ENCODE measurements around the gene SMG7. TPM values are rescaled to one million over a fixed set of nuclear protein-coding genes. Genes with fewer than 3 reads are reported as not detected.

SMG7 gene
- total and polyA plus RNA-seq, 2 of the 4 experiments (the other 2 are of a cell fraction) = 18.1 to 22.6 TPM

DNA sequence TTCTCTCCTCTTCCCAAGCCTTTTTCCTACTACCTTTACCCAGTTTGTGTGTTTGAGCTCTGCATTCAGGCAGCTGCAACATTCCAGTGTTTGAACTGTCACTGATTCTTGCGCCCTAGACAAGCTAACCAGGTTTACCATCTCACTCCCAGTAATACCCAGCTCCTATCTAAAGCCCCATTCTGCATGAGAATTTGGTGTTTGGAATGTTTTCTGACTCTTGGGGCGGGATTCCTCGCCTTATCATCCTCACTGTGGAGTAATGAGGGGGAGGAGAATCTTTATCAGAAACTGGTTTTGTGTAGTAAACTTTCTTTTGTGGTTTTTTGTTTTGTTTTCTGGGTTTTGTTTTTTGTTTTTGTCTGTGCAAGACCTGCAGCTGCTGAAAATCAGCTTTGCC is 81.5 kb downstream of the SMG7 start:
- intact Hi-C loops (cut with micrococcal nuclease) (loop anchor here (5.0 kb wide), 1 partner anchor 36 kb away; no protein-coding TSS in a partner anchor), dilution Hi-C loops (cut with HindIII; ENCODE audit: low sequenced_read_pairs, unreplicated experiment) (no loop called here), in situ Hi-C loops (cut with MboI; ENCODE audit: low sequenced_read_pairs) (no loop called here)
- Histone ChIP-seq H3K27ac (ENCODE audit: insufficient read depth, low read length) (no peak overlapping the region), H2AK5ac (ENCODE audit: low read depth, low read length) (no peak overlapping the region), H4K8ac (ENCODE audit: low read depth in 2 of 2, low read length in 2 of 2) (no peak overlapping the region), H3K4me1 (ENCODE audit: control insufficient read depth, insufficient read depth, low read length) (peaks cover 3% of the 10 kb centered on the region), H3K9ac (ENCODE audit: low read depth, low read length) (no peak overlapping the region), H2BK5ac (ENCODE audit: low read depth, low read length, poor library complexity, severe bottlenecking) (no peak overlapping the region), H3K36me3 (ENCODE audit: control insufficient read depth, insufficient read depth, low read length) (peaks cover 25% of the 10 kb centered on the region), H2AK9ac (replicated peaks; ENCODE audit: low read depth, low read length, poor library complexity) (no peak overlapping the region), H3K79me1 (ENCODE audit: low read depth in 1 of 2, low read length in 2 of 2) (no peaks in the 10 kb centered on the region; a peak in 1 of 4 replicates), H2BK120ac (ENCODE audit: low read depth, low read length) (no peak overlapping the region), H3K23ac (ENCODE audit: low read depth, low read length) (0 out of 2 replicates have a peak overlapping the region, but pooled peaks have one; percentile 5), H3K56ac (ENCODE audit: extremely low read depth, insufficient read depth, low read length) (no peak overlapping the region), H3K4ac (ENCODE audit: low read depth, low read length) (no peak overlapping the region), H3K9me1 (ENCODE audit: insufficient read depth, low read length) (no peaks in the 10 kb centered on the region; the same call in 1 of the 2 replicates), H2BK20ac (ENCODE audit: low read depth, low read length) (no peak overlapping the region), H2BK15ac (ENCODE audit: low read depth, low read length) (no peak overlapping the region), H3K18ac (ENCODE audit: low read depth, low read length) (no peak overlapping the region), H3K27me3 (ENCODE audit: control insufficient read depth, insufficient read depth, low read length) (no peaks in the 10 kb centered on the region), H3K14ac (replicated peaks; ENCODE audit: low read depth, low read length) (no peak overlapping the region), H4K91ac (ENCODE audit: insufficient read depth, low read depth, low read length) (no peak overlapping the region), H4K5ac (ENCODE audit: low read depth, low read length) (no peak overlapping the region), H3K9me3 (ENCODE audit: control insufficient read depth, insufficient read depth, low read length) (no peaks in the 10 kb centered on the region), H3K4me2 (ENCODE audit: low read depth, low read length) (no peak overlapping the region), H3K4me3 (ENCODE audit: insufficient read depth, low read depth, low read length) (no peak overlapping the region), H2AFZ (replicated peaks; ENCODE audit: low read length, poor library complexity) (no peak overlapping the region), H4K20me1 (ENCODE audit: insufficient read depth, low read length) (no peaks in the 10 kb centered on the region)
- ATAC-seq (ENCODE audit: low read depth) = no peak; the same call in 1 of the 2 replicates
- CTCF ChIA-PET = interaction anchor here (0.9 kb wide), 1 partner anchor 56 kb away, joined by 3 read pairs; no protein-coding TSS in a partner anchor
- no peak for TF ChIP-seq RAD21 (IDR thresholded peaks at IDR 0.05; ENCODE audit: low read length)
- TF ChIP-seq BHLHE40 (IDR thresholded peaks at IDR 0.05; ENCODE audit: low read depth, low read length) = no peak
- no peak for TF ChIP-seq MAFK (IDR thresholded peaks at IDR 0.05; ENCODE audit: low read depth, low read length)
- no peak for TF ChIP-seq CHD1 (IDR thresholded peaks at IDR 0.05; ENCODE audit: low read depth, low read length)
- TF ChIP-seq, protein P1, sequence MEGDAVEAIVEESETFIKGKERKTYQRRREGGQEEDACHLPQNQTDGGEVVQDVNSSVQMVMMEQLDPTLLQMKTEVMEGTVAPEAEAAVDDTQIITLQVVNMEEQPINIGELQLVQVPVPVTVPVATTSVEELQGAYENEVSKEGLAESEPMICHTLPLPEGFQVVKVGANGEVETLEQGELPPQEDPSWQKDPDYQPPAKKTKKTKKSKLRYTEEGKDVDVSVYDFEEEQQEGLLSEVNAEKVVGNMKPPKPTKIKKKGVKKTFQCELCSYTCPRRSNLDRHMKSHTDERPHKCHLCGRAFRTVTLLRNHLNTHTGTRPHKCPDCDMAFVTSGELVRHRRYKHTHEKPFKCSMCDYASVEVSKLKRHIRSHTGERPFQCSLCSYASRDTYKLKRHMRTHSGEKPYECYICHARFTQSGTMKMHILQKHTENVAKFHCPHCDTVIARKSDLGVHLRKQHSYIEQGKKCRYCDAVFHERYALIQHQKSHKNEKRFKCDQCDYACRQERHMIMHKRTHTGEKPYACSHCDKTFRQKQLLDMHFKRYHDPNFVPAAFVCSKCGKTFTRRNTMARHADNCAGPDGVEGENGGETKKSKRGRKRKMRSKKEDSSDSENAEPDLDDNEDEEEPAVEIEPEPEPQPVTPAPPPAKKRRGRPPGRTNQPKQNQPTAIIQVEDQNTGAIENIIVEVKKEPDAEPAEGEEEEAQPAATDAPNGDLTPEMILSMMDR (conservative IDR thresholded peaks at IDR 0.05; ENCODE audit: low read depth, low read length) = no peak
- TF ChIP-seq RCOR1 (IDR thresholded peaks at IDR 0.05; ENCODE audit: insufficient replicate concordance, low read length) = no peak
- TF ChIP-seq, protein P2, sequence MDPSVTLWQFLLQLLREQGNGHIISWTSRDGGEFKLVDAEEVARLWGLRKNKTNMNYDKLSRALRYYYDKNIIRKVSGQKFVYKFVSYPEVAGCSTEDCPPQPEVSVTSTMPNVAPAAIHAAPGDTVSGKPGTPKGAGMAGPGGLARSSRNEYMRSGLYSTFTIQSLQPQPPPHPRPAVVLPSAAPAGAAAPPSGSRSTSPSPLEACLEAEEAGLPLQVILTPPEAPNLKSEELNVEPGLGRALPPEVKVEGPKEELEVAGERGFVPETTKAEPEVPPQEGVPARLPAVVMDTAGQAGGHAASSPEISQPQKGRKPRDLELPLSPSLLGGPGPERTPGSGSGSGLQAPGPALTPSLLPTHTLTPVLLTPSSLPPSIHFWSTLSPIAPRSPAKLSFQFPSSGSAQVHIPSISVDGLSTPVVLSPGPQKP (IDR thresholded peaks at IDR 0.05; ENCODE audit: borderline replicate concordance, low read depth, low read length) = no peak
- TF ChIP-seq CEBPB (IDR thresholded peaks at IDR 0.05; ENCODE audit: low read depth, low read length) = no peak
- no peak for TF ChIP-seq MAZ (IDR thresholded peaks at IDR 0.05; ENCODE audit: borderline replicate concordance, low read depth, low read length)
- TF ChIP-seq NFE2L2 (IDR thresholded peaks at IDR 0.05; ENCODE audit: low read depth, low read length) = no peak
- TF ChIP-seq SMC3 (IDR thresholded peaks at IDR 0.05; ENCODE audit: low read depth, low read length) = no peak
- no peak for TF ChIP-seq POLR2A (IDR thresholded peaks at IDR 0.05; ENCODE audit: low read depth, low read length)
- TF ChIP-seq MXI1 (IDR thresholded peaks at IDR 0.05; ENCODE audit: borderline replicate concordance, low read depth, low read length) = no peak
- no peak for TF ChIP-seq FOS (IDR thresholded peaks at IDR 0.05; ENCODE audit: low read depth, low read length)
- TF ChIP-seq, protein P3, sequence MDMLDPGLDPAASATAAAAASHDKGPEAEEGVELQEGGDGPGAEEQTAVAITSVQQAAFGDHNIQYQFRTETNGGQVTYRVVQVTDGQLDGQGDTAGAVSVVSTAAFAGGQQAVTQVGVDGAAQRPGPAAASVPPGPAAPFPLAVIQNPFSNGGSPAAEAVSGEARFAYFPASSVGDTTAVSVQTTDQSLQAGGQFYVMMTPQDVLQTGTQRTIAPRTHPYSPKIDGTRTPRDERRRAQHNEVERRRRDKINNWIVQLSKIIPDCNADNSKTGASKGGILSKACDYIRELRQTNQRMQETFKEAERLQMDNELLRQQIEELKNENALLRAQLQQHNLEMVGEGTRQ (IDR thresholded peaks at IDR 0.05; ENCODE audit: low read depth, low read length) = no peak
- TF ChIP-seq RFX5 (IDR thresholded peaks at IDR 0.05; ENCODE audit: low read depth, low read length) = no peak
- POLR2A ChIA-PET (ENCODE audit: unreplicated experiment) = no interaction called here
- no peak for DNase-seq
- no TSS peak for BruUV-seq (replicated peaks)
- no CpG with 5 or more reads among the region's 3 CpGs for WGBS, 2 experiments (ENCODE audit: extremely low coverage in 2 of 2, insufficient read length in 1 of 2)

All from IMR-90 (cell line).